Measurements from ENCODE around the gene POLR3K.

The POLR3K gene

DNA sequence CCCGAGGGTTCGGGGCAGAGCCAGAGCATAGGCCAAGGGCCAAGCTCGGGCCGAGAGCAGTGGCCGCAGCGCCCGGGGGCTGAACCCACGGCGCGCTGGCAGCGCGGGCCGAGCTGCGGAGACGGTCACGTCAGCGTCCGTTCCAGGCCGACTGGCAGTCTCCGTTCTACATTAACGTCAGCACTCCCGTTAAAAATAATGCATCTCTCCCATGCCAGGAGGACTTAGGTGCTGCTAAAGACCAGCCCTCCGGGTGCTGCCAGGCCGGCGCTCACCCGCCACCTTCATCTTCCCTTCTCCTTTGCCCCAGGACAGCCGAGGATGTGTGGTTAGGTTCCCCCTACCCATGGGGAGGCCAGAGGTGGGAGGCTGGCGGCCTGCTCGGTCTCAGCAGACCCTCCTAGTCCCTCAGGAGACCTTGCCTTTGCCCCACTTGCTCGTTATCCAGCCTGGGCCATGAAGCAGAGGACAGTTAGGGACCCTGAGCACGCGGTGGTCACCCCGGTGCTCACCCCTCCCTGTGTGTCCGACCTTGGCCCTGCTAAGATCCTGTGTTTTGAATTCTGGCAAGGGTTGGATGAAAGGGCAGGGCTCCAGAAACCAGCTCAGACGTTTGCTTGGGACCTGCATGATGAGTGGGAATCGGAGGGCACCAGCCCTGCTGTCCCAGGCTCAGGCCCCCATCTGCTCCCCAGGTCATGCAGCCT, 25.2 kb upstream of the POLR3K start:
- DNase-seq = no peak

DNA sequence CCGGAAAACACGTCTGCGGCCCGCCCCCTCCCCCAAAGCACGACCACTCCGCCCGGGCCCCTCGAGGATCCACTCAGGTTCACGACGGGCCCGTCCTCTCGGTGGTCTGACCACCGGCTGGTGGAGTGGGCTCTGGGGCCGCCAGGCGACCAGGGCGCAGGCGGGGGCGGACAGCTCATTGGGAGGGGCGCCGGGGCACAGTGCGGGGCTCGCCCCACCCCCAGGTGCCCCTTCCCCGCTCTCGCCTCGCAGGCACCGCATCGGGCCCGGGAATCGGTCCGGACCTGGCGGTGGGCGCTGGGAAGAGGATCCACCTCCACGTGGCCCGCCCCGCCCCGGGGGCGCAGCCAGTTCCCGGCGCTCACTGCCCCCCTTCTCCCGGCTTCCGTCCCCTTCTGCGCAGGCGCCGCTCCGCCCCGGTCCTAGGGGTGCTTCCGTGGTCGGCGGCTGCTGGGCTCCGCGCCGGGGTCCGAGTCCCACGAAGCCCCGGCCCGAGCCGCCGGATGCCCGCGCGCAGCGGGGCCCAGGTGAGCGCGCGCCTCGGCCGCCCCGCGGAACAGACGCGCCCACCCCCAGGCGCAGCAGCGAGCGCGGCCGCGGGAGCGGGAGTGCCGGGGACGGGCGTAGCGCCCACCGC, 24.5 kb upstream of the POLR3K start, which contains the start of gene MPG:
Gene MPG (plus strand): TSS at position 419 of the 637 bp plus-strand sequence. CDS start 85 bp downstream, at position 504.
- DNase-seq = no peak

DNA sequence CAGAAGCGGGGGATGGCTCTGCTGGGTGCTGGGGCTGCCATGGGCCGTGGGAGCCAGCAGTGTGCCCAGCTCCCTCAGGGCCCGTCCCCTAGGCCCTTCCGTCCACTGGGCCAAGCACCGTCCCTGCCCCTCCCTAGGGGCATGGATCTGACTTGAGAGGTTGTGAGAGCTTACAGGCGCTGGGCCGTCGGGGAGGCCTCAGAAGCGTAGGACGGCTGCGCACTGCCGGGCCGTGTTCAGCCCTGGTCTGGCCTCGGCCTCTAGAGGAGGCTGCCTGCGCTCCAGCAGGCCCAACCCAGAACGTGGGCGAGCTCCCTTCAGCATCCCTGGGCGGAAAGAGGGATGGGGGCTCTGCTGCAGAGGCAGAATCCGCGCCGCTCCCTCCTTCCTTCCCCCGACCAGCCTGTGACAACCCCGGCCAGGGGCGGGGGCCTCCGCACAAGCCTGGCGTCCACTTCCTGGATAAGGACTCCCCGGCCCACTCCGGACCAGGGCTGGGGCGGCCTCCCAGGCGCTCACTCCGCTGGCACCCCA, 23.9 kb upstream of the POLR3K start:
- no peak for DNase-seq

DNA sequence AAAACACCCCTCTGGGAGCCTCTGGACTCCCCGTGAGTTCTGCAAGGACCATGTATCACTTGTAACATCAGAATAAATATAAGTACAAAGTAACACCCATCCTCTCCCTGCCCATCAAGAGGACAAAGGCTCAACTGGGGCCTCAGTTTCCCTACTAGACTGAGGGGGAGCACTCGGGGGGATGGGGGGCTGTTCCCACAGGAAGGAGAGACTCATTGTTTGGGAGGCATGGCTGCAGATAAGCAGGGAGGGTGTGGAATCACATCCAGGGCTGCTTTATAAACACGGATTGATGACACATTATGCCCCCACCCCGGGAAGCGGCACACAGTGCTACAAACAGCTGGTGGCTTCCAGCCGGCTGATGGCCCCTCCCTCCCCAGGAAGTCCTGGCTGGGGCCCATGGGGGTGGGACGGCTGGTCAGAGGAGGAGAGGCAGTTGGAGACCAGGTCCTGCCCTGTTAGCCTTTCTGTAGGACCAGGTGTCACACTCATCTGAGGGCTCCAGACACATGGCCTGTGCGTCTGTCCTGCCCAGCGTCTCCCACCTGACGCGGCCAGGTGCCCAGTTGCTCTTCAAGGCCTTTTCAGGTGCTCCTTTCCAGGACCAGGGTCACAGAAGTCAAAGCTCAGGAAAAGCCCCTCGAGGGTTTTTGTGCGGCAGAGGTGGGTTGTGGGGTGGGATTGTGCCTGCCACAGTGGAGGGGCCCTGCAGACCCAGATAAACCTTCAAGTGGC, 23.3 kb upstream of the POLR3K start:
- no peak for DNase-seq

DNA sequence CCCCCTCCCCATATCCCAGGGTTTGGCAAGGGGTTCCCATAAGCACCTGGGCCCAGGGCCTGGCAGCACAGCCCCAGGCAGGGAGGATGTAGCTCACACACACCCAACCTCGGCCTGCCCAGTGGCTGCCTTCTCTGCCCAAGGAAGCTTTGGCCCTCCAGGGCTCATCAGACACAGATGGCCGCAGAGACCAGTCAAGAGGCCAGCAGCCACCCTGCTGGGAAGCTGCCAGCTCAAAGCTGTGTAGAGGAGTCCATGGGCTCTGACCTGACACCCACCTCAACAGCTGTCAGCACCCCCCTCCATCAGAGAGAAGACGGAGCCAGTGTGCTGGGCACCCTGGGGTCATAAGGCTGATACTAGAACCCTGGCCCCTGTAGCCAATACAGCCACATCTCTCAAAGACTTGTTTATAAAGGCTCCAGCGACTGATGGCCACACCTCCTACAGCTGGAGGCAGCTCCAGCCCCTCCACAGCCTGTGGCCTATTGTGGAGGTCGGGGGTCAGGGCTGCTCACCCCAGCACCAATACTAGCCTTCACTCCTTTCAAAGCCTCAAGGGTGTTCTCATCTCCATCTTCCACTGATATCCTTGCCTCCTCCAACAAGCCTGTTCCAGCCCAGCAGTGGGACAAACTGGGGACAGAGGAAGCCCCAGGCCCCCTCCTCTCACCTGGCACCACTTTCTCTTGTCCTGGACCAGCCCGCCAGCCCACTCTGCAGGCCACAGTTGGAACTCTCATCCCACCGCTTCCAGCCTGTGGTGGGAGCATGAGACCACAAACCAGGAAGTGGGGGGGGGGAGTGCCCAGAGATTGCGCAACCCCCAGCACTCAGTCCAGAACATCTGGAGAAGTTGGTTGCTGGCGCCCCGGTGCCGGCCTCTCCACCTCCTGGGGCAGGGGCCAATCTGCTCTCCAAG, 22.4 kb upstream of the POLR3K start:
- DNase-seq = no peak

DNA sequence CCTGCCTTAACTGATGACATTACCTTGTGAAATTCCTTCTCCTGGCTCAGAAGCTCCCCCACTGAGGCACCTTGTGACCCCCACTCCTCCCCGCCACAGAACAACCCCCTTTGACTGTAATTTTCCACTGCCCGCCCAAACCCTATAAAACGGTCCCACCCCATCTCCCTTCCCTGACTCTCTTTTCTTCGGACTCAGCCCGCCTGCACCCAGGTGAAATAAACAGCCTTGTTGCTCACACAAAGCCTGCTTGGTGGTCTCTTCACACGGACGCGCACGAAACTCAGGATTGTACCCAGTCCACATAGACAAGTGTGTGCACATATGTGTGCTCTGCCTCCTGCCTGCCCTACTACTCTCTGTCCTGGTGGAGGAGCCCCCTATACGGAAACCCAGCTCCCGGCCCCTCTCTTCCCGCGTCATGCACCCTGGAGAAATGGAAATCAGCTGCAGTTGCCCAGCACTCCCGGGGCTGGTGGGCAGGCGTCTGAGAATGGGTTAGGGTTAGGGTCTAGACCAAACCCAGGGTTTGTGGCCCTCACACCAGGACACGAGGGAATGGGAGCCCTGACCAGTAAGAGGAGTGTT, 21.4 kb upstream of the POLR3K start:
- no peak for DNase-seq

DNA sequence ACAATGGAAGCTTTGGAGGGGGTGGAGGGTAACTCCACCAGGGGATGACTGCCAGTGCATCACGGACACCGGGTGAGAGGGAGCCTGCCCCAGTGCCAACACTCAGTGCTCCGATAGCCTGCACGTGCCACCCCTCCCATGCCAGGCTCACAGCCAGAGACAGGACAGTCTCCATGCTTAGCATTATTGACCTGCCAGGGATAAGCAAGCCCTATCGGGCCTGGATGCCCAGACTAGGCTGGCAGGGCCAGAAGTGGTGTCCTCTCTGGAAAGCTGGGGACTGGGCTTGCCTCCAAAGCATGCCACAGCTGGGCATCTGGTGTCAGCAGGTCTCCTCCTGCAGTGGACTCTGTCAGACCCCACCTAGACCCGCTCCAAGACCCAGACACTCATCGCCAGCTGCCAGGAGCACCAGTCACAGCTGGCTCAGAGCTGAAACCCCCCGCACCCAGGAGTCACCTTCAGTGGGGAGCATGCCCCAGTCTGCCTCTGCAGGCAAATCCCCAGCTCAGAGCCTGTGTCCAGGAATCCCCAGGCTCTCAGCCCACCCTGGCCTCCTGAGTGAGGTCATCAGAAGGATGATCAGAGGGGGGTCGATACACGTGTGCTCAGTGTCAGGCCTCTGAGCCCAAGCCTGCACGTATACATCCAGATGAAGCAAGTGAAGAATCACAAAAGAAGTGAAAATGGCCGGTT, 20.8 kb upstream of the POLR3K start:
- DNase-seq = no peak

DNA sequence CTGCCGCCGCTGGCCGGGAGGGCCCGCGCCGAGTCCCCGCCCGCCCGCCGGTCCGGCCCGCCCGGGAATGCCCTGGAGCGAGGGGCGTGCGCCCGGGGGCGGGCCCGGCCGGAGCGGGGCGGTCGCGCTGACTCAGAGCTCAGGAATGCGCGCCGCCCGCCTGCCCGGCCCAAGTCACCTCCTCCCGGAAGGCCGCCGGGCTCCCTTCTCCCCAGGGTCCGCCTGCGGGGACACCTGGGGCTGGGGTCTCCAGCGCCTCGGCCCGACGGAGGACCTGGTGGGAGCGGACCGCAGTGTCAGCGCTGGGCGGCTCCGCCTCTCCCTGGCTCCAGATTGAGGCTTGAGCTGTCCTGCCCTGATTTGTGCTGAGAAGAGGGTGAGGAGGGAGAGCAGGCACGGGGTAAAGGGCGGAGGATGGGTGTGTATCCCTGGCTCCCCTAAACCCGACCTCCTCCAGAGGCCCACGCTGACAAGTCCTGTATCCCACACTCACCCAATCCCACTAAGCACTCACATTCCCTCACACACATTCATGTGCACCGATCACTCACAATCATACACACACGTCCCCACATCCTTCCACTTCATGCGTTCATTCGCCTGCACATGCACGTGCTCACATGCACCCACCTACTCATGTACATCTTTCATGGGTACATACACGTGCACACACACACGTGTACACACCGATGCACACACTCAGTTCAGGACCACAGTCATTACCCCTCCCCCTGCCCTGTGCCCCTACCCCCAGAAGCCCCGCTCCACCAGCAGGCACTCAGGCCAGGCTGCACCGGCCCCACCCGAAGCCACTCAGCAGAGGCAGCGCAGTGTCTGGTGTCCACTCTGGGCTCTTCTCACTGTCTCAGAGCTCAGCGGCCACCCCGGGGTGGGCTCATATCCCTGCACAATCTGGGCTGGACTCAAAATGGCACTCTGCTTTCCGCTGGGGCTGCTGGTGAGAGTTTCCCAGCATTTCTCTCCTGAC, 19.4 kb upstream of the POLR3K start, which contains the start of gene RHBDF1:
Gene RHBDF1 (minus strand): TSS at position 71 of the 988 bp plus-strand sequence. CDS start 7,616 bp downstream, outside the sequence.
- DNase-seq = no peak

DNA sequence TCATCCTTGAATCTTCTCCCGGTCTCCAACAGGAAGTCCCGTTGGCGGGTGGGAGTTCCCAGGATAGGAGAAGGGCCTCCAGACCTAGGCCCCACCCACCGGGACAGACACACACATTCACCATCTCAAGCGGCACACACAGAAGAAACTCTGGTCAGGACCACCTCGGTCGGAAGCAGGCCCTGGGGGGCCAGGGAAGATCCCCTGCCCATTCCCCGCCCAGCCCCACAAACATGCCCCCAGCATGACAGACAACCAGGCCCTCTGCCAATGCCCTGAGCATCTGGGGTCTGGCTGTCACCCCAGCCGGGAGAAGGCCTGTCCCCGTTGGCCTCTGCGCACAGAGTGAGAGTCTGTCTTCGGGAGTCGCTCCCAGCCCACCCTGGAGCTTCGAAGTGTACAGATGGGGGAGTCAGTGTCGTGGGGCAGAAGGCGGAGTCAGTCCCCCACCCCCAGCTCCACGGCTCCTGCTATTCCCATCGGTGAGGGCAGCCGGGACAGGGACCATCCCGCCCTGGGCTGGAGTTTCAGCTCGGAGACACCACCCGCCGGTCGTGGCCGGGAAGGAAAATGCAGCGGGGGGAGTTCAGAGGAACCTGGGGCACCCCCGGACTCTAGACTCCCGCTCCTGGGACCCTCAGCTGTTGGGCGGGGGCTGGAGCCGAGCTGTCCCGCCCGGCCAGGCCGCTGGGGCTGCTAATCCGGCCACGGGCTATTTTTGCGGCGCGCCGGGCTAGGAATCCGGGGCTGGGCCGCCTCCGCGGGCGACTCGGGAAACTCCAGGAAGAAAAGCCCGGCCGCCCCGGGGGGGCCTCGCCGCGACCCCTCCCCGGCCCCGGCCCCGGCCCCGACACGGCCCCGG, 18.4 kb upstream of the POLR3K start:
- DNase-seq = no peak

DNA sequence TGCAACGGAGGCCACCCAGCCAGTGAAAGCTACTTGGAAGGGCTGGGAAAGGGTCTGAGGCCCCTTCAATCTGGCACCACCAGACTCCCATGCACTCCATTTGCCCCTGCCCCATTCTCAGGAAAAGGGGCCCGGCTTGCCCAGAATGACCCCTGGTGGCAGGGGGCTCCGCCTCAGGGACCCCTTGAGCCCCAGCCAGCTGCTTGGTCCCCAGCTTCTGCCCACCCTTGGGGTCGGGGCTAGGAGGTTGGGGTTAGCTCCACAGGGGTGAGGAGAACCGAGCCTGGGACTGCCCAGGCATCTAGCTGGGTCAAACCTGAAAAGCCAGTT, 17.8 kb upstream of the POLR3K start:
- DNase-seq = no peak

DNA sequence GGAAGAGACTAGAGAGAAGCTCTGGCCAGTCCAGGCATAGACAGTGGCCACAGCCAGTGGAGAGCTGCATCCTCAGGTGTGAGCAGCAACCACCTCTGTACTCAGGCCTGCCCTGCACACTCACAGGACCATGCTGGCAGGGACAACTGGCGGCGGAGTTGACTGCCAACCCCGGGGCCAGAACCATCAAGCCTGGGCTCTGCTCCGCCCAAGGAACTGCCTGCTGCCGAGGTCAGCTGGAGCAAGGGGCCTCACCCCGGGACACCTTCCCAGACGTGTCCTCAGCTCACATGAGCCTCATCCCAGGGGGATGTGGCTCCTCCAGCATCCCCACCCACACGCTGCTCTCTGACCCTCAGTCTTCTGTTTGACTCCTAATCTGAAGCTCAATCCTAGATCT, 15.8 kb upstream of the POLR3K start:
- DNase-seq = no peak

DNA sequence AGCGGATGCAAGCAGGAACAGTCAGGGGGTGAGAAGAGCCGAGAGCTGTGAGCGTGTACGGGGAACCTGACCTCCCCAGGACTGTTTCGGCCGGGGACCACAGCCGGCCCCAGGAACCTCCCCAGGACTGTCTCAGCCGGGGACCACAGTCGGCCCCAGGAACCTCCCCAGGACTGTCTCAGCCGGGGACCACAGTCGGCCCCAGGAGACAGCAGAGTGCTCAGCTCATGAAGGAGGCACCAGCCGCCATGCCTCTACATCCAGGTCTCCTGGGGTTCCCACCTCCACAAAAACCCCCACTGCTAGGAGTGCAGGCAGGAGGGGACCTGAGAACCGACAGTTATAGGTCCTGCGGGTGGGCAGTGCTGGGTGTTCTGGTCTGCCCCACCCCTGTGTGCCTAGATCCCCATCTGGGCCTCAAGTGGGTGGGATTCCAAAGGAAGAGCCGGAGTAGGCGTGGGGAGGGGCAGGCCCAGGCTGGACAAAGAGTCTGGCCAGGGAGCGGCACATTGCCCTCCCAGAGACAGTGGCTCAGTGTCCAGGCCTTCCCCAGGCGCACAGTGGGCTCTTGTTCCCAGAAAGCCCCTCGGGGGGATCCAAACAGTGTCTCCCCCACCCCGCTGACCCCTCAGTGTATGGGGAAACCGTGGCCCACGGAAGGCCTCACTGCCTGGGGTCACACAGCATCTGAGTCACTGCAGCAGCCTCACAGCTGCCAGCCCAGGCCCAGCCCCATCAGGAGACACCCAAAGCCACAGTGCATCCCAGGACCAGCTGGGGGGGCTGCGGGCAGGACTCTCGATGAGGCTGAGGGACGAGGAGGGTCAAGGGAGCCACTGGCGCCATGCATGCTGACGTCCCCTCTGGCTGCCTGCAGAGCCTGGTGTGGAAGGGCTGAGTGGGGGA, 14.7 kb upstream of the POLR3K start:
- no peak for DNase-seq

DNA sequence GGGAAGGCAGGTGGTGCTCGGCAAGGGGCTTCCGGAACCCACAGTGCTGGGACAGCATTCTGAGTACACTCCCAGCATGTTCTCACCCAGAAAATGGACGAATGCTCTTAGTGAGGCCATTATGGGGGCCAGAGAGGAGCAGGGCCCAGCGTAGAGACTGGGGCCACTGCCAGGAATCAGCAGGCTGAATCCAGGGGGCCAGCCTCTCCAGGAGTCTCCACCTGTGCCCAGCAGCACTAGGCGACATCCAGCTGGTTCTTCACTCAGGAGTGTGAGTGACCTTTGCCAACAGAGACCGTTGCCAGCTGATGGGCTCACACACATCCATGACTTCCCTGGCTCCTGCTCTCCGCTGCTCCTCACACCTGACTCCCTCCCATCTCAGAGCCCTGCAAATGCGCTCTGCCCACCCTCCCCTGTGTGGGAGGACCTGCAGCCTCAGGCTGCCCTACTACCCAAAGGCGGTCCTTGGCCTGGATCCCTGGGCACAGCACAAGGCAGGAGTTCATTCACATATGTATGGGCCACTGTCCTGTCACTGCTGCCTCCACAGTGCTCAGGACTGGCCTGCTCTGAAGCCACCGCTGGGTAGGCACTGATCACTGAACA, 13.9 kb upstream of the POLR3K start:
- no peak for DNase-seq

DNA sequence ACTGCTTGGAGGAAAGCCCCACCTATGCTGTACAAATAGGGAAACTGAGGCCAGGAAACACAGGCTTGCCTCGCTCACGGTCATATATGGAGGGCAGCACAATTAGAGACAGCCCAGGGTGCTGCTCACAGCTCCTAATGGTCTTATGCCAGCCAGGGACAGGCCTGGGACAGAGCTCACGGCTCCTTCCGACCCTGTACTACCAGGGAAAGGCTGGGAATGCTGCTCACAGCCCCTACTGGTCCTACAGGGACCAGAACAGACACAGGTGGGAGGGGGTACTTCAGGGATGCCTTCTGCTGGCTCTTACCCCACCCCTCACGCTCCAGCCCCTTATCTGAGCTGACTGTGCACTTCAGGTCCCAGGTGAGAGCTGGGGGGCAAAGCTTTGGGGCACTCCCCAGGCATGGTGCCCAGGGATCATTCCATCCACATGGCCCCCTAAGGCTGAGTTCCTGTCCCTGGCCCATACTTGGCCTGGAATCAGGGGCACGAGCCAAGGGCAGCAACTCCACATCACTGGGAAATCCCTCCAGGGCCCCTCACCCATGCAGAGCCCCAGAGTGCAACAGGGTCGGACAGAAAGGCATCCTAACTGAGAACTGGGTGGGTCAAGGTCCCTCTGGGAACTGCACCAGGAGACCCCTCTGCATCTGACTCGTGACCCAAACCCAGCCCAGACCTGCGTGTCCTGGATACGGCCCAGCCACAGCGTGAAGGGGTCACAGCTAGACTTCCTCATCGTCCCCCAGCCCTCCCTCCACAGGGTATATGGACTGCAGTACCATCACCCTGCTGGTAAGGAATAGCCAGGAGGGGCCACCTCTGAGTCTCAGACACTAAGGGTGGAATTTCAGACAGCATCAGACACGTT, 13.1 kb upstream of the POLR3K start:
- no peak for DNase-seq

DNA sequence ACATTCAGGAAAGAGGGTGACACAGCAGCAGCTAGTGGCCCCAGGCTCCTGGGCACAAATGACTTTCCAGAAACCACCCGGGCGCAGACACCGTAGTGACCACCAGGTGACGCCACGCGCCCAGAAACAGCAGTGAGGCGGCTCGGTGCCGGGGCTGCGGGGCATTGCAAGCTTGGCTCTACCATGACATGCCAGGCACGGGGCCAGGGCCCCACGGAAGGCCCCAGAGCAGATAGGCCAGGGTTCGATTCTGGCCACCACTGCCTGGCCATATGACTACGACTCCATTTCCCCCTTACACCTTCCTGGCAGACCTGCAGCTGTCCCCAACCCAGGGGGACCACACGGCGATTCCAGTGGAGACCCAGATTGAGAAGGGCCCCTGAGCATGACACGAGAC, 12.3 kb upstream of the POLR3K start:
- no peak for DNase-seq

DNA sequence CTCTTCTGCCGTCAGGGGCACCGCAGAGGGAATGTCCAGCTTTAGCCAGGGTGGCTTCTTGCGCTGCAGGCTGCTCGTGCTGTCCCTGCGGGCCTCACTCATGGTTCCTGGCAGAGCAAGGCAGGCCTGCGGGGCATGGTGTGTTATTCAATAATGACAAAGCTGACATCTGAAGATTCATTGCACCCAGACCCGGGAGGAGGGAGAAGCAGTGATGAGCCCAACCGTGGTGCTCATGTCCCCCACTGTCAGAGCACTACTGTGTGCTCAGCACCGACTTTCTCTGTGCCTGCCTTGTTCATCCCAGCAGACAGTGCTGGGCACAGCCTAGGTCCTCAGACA, 11.5 kb upstream of the POLR3K start:
- DNase-seq = no peak

Measured in NCI-H1436 treated with DMSO at 0.1 percent for 48 hours (cell line).